Bronchial epithelial cell (primary cell): Measurements from ENCODE around the gene ADARB2. TPM values are rescaled to one million over a fixed set of nuclear protein-coding genes. Genes with fewer than 3 reads are reported as not detected.

Source experiments
- DNase-seq: peaks from one replicate; pipeline ENCODE4 v3.0.0-alpha.2; 2010; ENCODE audit warnings: low read depth
- FAIRE-seq: peaks from 2 replicates; lab custom pipeline; 2011; peaks lifted over from hg19 to GRCh38; lab: Jason Lieb, UNC
- H3K27me3 ChIP-seq: 2 replicates; pipeline ENCODE4 v1.5.1; 2011; ENCODE audit warnings: low read length; ENCODE audit not compliant: control insufficient read depth, insufficient read depth
- H3K36me3 ChIP-seq: 2 replicates; pipeline ENCODE4 v1.5.1; 2011; ENCODE audit warnings: low read length; ENCODE audit not compliant: control insufficient read depth, insufficient read depth
- H3K4me3 ChIP-seq: 2 replicates; pipeline ENCODE4 v1.5.1; 2011; ENCODE audit warnings: mild to moderate bottlenecking, low read depth, low read length, control low read depth
- total RNA-seq: library from RNA; depleted of rRNA; stranded (reverse); fragments of >200 nt; gene quantifications from 2 replicates; pipeline ENCODE4 v1.2.1, GENCODE V29; 2014
- TF ChIP-seq, protein P1 (sequence below): IDR thresholded peaks from 2 replicates; pipeline ENCODE4 v1.5.1; 2011; ENCODE audit warnings: mild to moderate bottlenecking, moderate library complexity, low read length, control low read depth, inconsistent platforms; ENCODE audit not compliant: insufficient read depth, severe bottlenecking

The ADARB2 gene
- total RNA-seq, 1 donor from 2014 or later: not detected

DNA sequence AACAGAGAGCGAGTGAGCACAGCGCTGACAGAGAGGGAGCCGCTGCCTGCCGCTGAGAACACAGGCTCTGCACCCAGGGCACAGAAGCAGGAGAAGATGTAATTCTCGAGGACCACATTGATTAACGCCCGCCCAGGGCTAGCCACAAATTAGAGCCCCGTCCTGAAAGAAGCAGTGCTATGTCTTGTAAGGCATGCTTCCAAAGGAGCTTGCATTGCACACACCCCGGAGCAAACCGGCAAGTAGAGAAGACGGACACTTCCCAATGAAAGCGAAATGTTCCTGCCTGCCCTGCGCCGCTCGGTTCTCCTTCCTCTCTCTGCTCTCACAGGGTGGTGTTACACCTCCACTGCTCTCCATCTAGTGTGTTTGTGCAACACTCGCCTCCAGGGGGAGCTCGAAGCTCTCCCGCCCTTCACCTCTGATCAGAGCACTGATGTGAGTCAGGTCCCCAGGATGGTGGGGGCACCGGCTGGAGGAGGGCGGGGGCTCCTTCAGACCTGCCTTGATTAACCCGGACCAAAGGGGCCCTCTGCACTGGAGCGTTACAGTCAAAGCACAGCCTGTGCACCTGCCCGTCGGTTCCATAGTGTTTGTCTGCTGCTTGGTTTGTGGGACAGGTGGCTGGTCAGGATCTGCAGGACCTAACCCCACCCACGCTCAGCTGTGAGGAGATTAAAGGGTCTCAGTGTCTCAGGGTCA lies 316.5 kb downstream of the ADARB2 start:
- H3K4me3 ChIP-seq: no peak overlapping the region
- H3K36me3 ChIP-seq: no peaks in the 10 kb centered on the region
- H3K27me3 ChIP-seq: no peaks in the 10 kb centered on the region
- FAIRE-seq (no peak), DNase-seq (peak; percentile 31)
- TF ChIP-seq, protein P1, sequence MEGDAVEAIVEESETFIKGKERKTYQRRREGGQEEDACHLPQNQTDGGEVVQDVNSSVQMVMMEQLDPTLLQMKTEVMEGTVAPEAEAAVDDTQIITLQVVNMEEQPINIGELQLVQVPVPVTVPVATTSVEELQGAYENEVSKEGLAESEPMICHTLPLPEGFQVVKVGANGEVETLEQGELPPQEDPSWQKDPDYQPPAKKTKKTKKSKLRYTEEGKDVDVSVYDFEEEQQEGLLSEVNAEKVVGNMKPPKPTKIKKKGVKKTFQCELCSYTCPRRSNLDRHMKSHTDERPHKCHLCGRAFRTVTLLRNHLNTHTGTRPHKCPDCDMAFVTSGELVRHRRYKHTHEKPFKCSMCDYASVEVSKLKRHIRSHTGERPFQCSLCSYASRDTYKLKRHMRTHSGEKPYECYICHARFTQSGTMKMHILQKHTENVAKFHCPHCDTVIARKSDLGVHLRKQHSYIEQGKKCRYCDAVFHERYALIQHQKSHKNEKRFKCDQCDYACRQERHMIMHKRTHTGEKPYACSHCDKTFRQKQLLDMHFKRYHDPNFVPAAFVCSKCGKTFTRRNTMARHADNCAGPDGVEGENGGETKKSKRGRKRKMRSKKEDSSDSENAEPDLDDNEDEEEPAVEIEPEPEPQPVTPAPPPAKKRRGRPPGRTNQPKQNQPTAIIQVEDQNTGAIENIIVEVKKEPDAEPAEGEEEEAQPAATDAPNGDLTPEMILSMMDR: peak; percentile 63

DNA sequence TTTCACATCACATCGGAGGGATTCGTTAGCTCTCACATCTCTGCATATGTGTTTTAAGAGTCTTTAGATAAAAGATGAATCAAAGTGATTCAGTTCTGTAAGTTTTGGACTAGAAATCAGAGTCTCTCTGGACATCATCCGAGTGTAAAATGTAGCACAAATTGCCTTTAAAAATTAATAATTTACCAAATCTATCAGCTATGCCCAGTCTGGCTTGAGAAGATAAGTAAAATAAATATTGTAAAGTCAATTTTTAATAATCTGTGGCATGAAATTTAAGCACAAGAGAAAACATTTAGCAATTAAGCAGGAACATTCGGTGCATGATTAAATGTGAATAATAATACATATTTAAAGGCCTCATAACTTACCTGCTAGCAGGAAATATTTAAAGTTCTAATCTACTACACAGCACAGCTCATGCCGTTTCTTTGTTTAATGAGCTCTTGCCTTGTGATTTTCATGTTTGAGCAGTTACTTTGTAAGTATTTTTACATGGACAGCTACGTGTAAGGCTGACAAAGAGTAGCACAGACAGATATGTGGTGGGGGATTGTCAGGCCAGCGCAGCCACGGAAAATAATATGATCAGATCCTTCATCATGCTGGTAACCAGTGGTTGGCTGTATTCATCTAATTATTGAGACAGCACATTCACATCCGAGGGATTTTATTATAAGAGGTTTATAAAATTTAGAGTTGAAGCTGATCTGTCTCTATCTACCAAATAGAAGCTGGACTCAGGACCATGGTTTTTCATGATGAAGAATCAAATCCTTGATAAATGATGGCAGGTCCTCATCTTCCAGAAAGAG lies 317.3 kb downstream of the ADARB2 start:
- no peaks in the 10 kb centered on the region for H3K36me3 ChIP-seq
- DNase-seq: no peak
- TF ChIP-seq, protein P1: no peak
- no peak for FAIRE-seq
- no peak overlapping the region for H3K4me3 ChIP-seq
- no peaks in the 10 kb centered on the region for H3K27me3 ChIP-seq

DNA sequence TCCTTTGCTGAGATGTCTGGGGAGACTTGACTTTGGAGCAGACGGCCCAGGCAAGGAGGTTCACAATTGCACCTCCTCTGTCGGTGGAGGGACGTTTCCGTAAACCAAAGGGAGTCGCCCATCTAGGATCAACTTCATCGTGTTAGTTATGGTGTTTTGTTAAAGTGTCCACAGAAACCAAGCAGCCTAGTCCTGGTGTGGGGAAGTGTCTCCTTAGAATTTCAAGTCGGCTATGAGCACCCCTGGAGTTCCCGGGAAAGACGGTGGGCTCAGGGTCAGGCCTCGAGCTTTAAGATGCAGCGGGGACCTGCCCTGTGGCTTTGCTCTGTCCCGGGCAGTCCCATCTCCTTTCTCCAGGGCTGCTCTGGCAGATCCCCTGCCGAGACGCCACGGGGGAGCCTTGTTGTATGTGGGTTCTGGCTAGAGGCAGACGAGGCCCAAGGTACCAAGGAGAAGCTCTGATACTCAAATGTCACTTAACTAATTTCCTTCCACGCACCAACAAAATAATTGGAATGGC lies 319.2 kb downstream of the ADARB2 start:
- FAIRE-seq (no peak), DNase-seq (no peak)
- TF ChIP-seq, protein P1: no peak
- H3K36me3 ChIP-seq: no peaks in the 10 kb centered on the region
- no peaks in the 10 kb centered on the region for H3K27me3 ChIP-seq
- no peak overlapping the region for H3K4me3 ChIP-seq

DNA sequence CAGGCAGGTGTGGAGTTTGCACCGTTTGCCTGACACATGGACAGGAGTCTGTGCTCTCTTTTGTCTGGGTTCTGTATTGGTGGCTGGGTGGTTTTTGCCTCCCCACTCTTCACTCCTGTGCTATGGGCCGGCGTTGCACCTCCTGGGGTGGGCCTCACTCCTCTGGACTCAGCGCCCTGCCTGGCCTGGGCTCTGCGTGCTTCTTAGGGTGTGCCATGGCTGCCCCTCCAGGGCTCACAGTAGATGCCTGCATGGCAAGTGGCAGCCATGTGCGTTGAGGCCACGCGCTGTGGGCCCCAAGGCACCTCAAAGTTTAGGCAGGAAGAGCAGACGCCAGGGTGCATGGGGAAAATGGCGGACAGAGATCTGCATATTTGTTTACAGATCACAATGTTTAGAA lies 319.8 kb downstream of the ADARB2 start:
- FAIRE-seq (no peak), DNase-seq (no peak)
- no peaks in the 10 kb centered on the region for H3K27me3 ChIP-seq
- TF ChIP-seq, protein P1: no peak
- H3K4me3 ChIP-seq: no peak overlapping the region
- H3K36me3 ChIP-seq: no peaks in the 10 kb centered on the region

DNA sequence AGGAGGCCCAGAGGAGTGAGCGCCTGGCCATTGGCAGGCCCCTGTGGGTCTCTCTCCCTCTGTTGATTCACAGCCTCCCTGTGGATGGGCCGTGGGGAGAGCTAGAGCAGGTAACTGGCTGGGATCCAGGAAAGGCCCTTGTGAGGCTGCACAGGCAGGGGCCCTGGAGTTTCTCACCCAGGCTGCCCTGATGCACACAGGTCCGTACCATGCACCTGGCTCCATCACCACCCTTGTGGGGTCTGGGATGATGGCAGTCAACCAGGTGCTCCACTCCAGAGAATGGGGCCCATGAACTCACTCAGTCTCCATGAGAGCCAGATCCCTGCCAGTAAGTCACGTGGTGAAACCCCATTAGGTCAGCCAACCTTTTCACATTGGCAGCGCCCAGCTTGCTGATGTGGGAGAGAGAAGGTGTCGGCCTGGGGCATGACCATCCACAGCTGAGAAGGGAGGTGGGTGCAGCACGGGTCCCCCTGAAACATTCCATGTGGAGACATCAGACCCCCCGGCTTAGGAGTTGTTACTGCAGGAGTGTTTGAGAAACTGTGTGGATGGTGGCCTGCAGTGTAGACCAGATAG lies 320.8 kb downstream of the ADARB2 start:
- Histone ChIP-seq H3K4me3 (no peak overlapping the region), H3K27me3 (no peaks in the 10 kb centered on the region), H3K36me3 (no peaks in the 10 kb centered on the region)
- no peak for DNase-seq
- FAIRE-seq: peak; percentile 36
- TF ChIP-seq, protein P1: no peak
